ENCODE data around the gene LDB2. TPM values are rescaled to one million over a fixed set of nuclear protein-coding genes. Genes with fewer than 3 reads are reported as not detected.

LDB2 gene
- total and polyA plus RNA-seq, 2 of the 8 experiments (the other 6 are each of a cell fraction or from before 2014, with no cell fraction given) = 57.0 to 140 TPM

- H4K5ac ChIP-seq (ENCODE audit: insufficient read length, low read depth, low read length) = no peak overlapping the region
- no peaks in the 10 kb centered on the region for H3K4me1 ChIP-seq (replicated peaks in 1 of 4; ENCODE audit: control insufficient read depth in 3 of 4, insufficient read depth in 4 of 4, low read length in 3 of 4)
- ChIA-PET POLR2A (ENCODE audit: partially characterized antibody) (no interaction called here), CTCF (ENCODE audit: partially characterized antibody) (interaction anchor here (0.6 kb wide), 1 partner anchor 1103 kb away, joined by 3 read pairs; no protein-coding TSS in a partner anchor)
- no peaks in the 10 kb centered on the region for H4K20me1 ChIP-seq (replicated peaks in 1 of 2; ENCODE audit: control insufficient read depth in 1 of 2, insufficient read depth in 2 of 2, low read length in 2 of 2)
- H3K9ac ChIP-seq (replicated peaks in 1 of 4; ENCODE audit: extremely low read depth in 1 of 4, low read depth in 3 of 4, low read length in 3 of 4) = no peak overlapping the region
- no peak overlapping the region for H3K14ac ChIP-seq (ENCODE audit: insufficient read length)
- no peak overlapping the region for H2BK120ac ChIP-seq (replicated peaks; ENCODE audit: low read depth, low read length)
- H2BK15ac ChIP-seq (ENCODE audit: low read length) = no peak overlapping the region
- peaks cover 10 to 11% of the 10 kb centered on the region in 2 experiments; a peak in 3 of 4 replicates for H3K9me3 ChIP-seq (ENCODE audit: insufficient read depth in 2 of 2, low read depth in 1 of 2, low read length in 1 of 2)
- H3K27me3 ChIP-seq (replicated peaks in 1 of 4; ENCODE audit: control insufficient read depth in 3 of 4, extremely low read depth in 1 of 4, insufficient read depth in 3 of 4, low read length in 3 of 4) = no peaks in the 10 kb centered on the region
- no peaks in the 10 kb centered on the region for H3K23me2 ChIP-seq (ENCODE audit: low read depth, low read length)
- no peak overlapping the region for H3K4me3 ChIP-seq (ENCODE audit: extremely low read depth in 1 of 4, insufficient read depth in 2 of 4, low read depth in 3 of 4, low read length in 4 of 4)
- DNase-seq (ENCODE audit: low read depth in 1 of 2, low spot score in 2 of 2) (no peak), FAIRE-seq (no peak)
- no peak overlapping the region for H3K27ac ChIP-seq (ENCODE audit: low read depth, low read length)
- H3K79me1 ChIP-seq (ENCODE audit: low read depth, low read length) = no peaks in the 10 kb centered on the region
- H3K56ac ChIP-seq (replicated peaks; ENCODE audit: insufficient read length, low read depth, low read length) = no peak overlapping the region
- no peak overlapping the region for H2BK20ac ChIP-seq (ENCODE audit: low read length)
- H4K91ac ChIP-seq (replicated peaks; ENCODE audit: insufficient read length, low read length) = no peak overlapping the region
- H3K36me3 ChIP-seq (ENCODE audit: control insufficient read depth in 2 of 4, insufficient read depth in 4 of 4, low read length in 3 of 4) = no peaks in the 10 kb centered on the region; a peak in 1 of 8 replicates
- H2BK5ac ChIP-seq (ENCODE audit: low read depth, low read length) = no peak overlapping the region
- 89% methylated on average over 4 of the region's 4 CpGs; no CpG with 5 or more reads in 1 of the 2 experiments for WGBS, 2 experiments (ENCODE audit: extremely low coverage in 1 of 2, insufficient coverage in 1 of 2, insufficient read length in 1 of 2, insufficient replicate concordance in 2 of 2, low coverage in 1 of 2, low lambda C conversion rate in 2 of 2, missing lambda C conversion rate in 1 of 2)
- no peak overlapping the region for H2BK12ac ChIP-seq (ENCODE audit: low read depth, low read length)
- H3K79me2 ChIP-seq (ENCODE audit: control insufficient read depth in 1 of 2, insufficient read depth in 2 of 2, low read length in 2 of 2) = no peaks in the 10 kb centered on the region
- H3K18ac ChIP-seq (ENCODE audit: extremely low read depth, low read length) = no peak overlapping the region
- no peak overlapping the region for H3K23ac ChIP-seq (ENCODE audit: insufficient read length)
- H3K4ac ChIP-seq (replicated peaks; ENCODE audit: insufficient read length, low read depth, low read length) = no peak overlapping the region
- no peak overlapping the region for H3K4me2 ChIP-seq (ENCODE audit: insufficient read depth in 1 of 2, low read depth in 2 of 2, low read length in 2 of 2)
- H2AK5ac ChIP-seq (ENCODE audit: low read depth, low read length) = no peak overlapping the region
- no peak overlapping the region for H4K8ac ChIP-seq (ENCODE audit: extremely low read depth, insufficient read depth, low read length)
- H2AFZ ChIP-seq (ENCODE audit: low read length) = no peak overlapping the region
- TF ChIP-seq GTF2F1 (IDR thresholded peaks at IDR 0.05; ENCODE audit: borderline replicate concordance, low read depth, low read length) = no peak
Observed at GRCh38 chr4:16555156-16555555, 343.3 kb downstream of the LDB2 start.

Data from H1 (cell line).